SK-N-SH treated with all-trans-retinoic acid at 6 μM for 48 hours (cell line): ENCODE measurements around the gene MRPL41.
A peak's percentile ranks its signal among the peaks of the same experiment; 100 is the strongest.

ENCODE experiments used
- ATAC-seq: fragments of 200-7000 bp; cut with Tn5 transposase; 3 replicates; pipeline ENCODE4 v1.9.1; 2020; ENCODE audit warnings: mild to moderate bottlenecking, moderate library complexity
- BACH2 ChIP-seq: fragments of 250-450 bp; sonication (Bioruptor Pico); IDR thresholded peaks from 2 replicates; pipeline ENCODE4 v1.9.0; 2021; ENCODE audit warnings: mild to moderate bottlenecking, borderline replicate concordance
- CREB5 ChIP-seq: fragments of 250-450 bp; sonication (Bioruptor Pico); IDR thresholded peaks from 2 replicates; pipeline ENCODE4 v1.5.1; 2020; ENCODE audit warnings: low read depth, mild to moderate bottlenecking, moderate library complexity
- CSDC2 ChIP-seq: fragments of 250-450 bp; sonication (Bioruptor Pico); IDR thresholded peaks from 2 replicates; pipeline ENCODE4 v1.5.0; 2020; ENCODE audit warnings: mild to moderate bottlenecking, moderate library complexity
- CSRNP3 ChIP-seq: fragments of 250-450 bp; sonication (Bioruptor Pico); IDR thresholded peaks from 2 replicates; pipeline ENCODE4 v1.5.1; 2021; ENCODE audit warnings: mild to moderate bottlenecking, moderate library complexity
- ESRRG ChIP-seq: fragments of 250-450 bp; sonication (Bioruptor Pico); IDR thresholded peaks from 2 replicates; pipeline ENCODE4 v1.6.1; 2021; ENCODE audit warnings: mild to moderate bottlenecking
- GLIS3 ChIP-seq: fragments of 250-450 bp; sonication (Bioruptor Pico); IDR thresholded peaks from 2 replicates; pipeline ENCODE4 v1.5.0; 2020; ENCODE audit warnings: mild to moderate bottlenecking, moderate library complexity
- ISL1 ChIP-seq: fragments of 250-450 bp; sonication (Bioruptor Pico); IDR thresholded peaks from 2 replicates; pipeline ENCODE4 v2.1.2; 2022; ENCODE audit warnings: mild to moderate bottlenecking, moderate library complexity
- OSR1 ChIP-seq: fragments of 250-450 bp; sonication (Bioruptor Pico); IDR thresholded peaks from 2 replicates; pipeline ENCODE4 v1.8.0; 2022; ENCODE audit warnings: moderate library complexity, mild to moderate bottlenecking, inconsistent platforms
- PATZ1 ChIP-seq: fragments of 250-450 bp; sonication (Bioruptor Pico); IDR thresholded peaks from 2 replicates; pipeline ENCODE4 v1.8.0; 2020; ENCODE audit warnings: mild to moderate bottlenecking, moderate library complexity, borderline replicate concordance
- POU6F1 ChIP-seq: fragments of 250-450 bp; sonication (Bioruptor Pico); IDR thresholded peaks from 2 replicates; pipeline ENCODE4 v1.8.0; 2021; ENCODE audit warnings: low read depth, mild to moderate bottlenecking, moderate library complexity, borderline replicate concordance
- PPARA ChIP-seq: fragments of 250-450 bp; sonication (Bioruptor Pico); IDR thresholded peaks from 2 replicates; pipeline ENCODE4 v1.5.0; 2020; ENCODE audit warnings: mild to moderate bottlenecking, borderline replicate concordance
- RARB ChIP-seq: fragments of 250-450 bp; sonication (Bioruptor Pico); IDR thresholded peaks from 2 replicates; pipeline ENCODE4 v1.8.0; 2021; ENCODE audit warnings: mild to moderate bottlenecking, moderate library complexity
- SNAI2 ChIP-seq: fragments of 250-450 bp; sonication (Bioruptor Pico); IDR thresholded peaks from 2 replicates; pipeline ENCODE4 v1.5.0; 2020; ENCODE audit warnings: mild to moderate bottlenecking, moderate library complexity
- TCF4 ChIP-seq: fragments of 250-450 bp; sonication (Bioruptor Pico); IDR thresholded peaks from 2 replicates; pipeline ENCODE4 v1.8.0; 2021; ENCODE audit warnings: mild to moderate bottlenecking, moderate library complexity, borderline replicate concordance
- TOX ChIP-seq: fragments of 250-450 bp; sonication (Bioruptor Pico); IDR thresholded peaks from 2 replicates; pipeline ENCODE4 v1.8.0; 2021; ENCODE audit warnings: mild to moderate bottlenecking, moderate library complexity, borderline replicate concordance
- TSHZ2 ChIP-seq: fragments of 250-450 bp; sonication (Bioruptor Pico); IDR thresholded peaks from 2 replicates; pipeline ENCODE4 v1.5.0; 2020; ENCODE audit warnings: mild to moderate bottlenecking, moderate library complexity
- ZC3H10 ChIP-seq: fragments of 250-450 bp; sonication (Bioruptor Pico); IDR thresholded peaks from 2 replicates; pipeline ENCODE4 v1.5.1; 2021; ENCODE audit warnings: mild to moderate bottlenecking, moderate library complexity
- ZFP3 ChIP-seq: fragments of 250-450 bp; sonication (Bioruptor Pico); IDR thresholded peaks from 2 replicates; pipeline ENCODE4 v1.5.0; 2020; ENCODE audit warnings: mild to moderate bottlenecking, moderate library complexity
- ZFP30 ChIP-seq: fragments of 450-650 bp; formaldehyde crosslinking; IDR thresholded peaks from 2 replicates; pipeline ENCODE4 v1.5.0; 2022; ENCODE audit warnings: mild to moderate bottlenecking, moderate library complexity
- ZNF565 ChIP-seq: fragments of 450-650 bp; formaldehyde crosslinking; conservative IDR thresholded peaks from 2 replicates; pipeline ENCODE4 v1.5.0; 2020; ENCODE audit warnings: low read depth, mild to moderate bottlenecking, moderate library complexity
- ZNF70 ChIP-seq: fragments of 450-650 bp; formaldehyde crosslinking; IDR thresholded peaks from 2 replicates; pipeline ENCODE4 v1.5.0; 2020; ENCODE audit warnings: mild to moderate bottlenecking, moderate library complexity
- ZNF8 ChIP-seq: fragments of 450-650 bp; formaldehyde crosslinking; IDR thresholded peaks from 2 replicates; pipeline ENCODE4 v1.5.0; 2020; ENCODE audit warnings: mild to moderate bottlenecking, moderate library complexity

Gene MRPL41

GRCh38 chr9:137589441-137590122 lies 37.9 kb downstream of the MRPL41 start:
- ATAC-seq: peak; percentile 10
- no peak for TF ChIP-seq OSR1 (CRISPR knock-in tag)
- TF ChIP-seq GLIS3 (CRISPR knock-in tag): no peak
- no peak for TF ChIP-seq TOX (CRISPR knock-in tag)
- TF ChIP-seq CREB5 (CRISPR knock-in tag): no peak
- no peak for TF ChIP-seq RARB (CRISPR knock-in tag)
- TF ChIP-seq ISL1 (CRISPR knock-in tag): no peak
- no peak for TF ChIP-seq ZFP30
- no peak for TF ChIP-seq ZNF70 (CRISPR knock-in tag)
- TF ChIP-seq TCF4: no peak
- TF ChIP-seq ZNF565 (CRISPR knock-in tag): no peak
- TF ChIP-seq PATZ1 (CRISPR knock-in tag): no peak
- TF ChIP-seq ESRRG (CRISPR knock-in tag): no peak
- TF ChIP-seq CSDC2 (CRISPR knock-in tag): no peak
- no peak for TF ChIP-seq ZFP3 (CRISPR knock-in tag)
- no peak for TF ChIP-seq CSRNP3 (CRISPR knock-in tag)
- no peak for TF ChIP-seq POU6F1 (CRISPR knock-in tag)
- no peak for TF ChIP-seq ZNF8 (CRISPR knock-in tag)
- TF ChIP-seq BACH2: no peak
- no peak for TF ChIP-seq SNAI2 (CRISPR knock-in tag)
- no peak for TF ChIP-seq ZC3H10 (CRISPR knock-in tag)

GRCh38 chr9:137590123-137590468 lies 38.4 kb downstream of the MRPL41 start:
- no peak for ATAC-seq
- TF ChIP-seq ZNF565 (CRISPR knock-in tag) (no peak), TSHZ2 (CRISPR knock-in tag) (no peak), PPARA (CRISPR knock-in tag) (no peak), CREB5 (CRISPR knock-in tag) (no peak)
